LNCaP clone FGC (cell line): ENCODE measurements around the gene FOXK1.

ENCODE experiments used
- DNase-seq: peaks from one replicate; pipeline ENCODE4 v3.0.0-alpha.2; 2011; ENCODE audit warnings: low read depth
- H3K4me3 ChIP-seq: 2 replicates; pipeline ENCODE4 v1.5.1; 2011; ENCODE audit warnings: mild to moderate bottlenecking, low read depth, low read length, control low read depth
- CTCF ChIP-seq: IDR thresholded peaks from 2 replicates; pipeline ENCODE4 v1.5.1; 2012; ENCODE audit warnings: mild to moderate bottlenecking; ENCODE audit not compliant: control insufficient read depth, insufficient read depth; ENCODE audit errors: extremely low read depth

Gene FOXK1

GRCh38 chr7:4758111-4758510 is 76.0 kb downstream of the FOXK1 start:
- no peak for TF ChIP-seq CTCF
- DNase-seq: no peak
- H3K4me3 ChIP-seq: no peak overlapping the region

DNA sequence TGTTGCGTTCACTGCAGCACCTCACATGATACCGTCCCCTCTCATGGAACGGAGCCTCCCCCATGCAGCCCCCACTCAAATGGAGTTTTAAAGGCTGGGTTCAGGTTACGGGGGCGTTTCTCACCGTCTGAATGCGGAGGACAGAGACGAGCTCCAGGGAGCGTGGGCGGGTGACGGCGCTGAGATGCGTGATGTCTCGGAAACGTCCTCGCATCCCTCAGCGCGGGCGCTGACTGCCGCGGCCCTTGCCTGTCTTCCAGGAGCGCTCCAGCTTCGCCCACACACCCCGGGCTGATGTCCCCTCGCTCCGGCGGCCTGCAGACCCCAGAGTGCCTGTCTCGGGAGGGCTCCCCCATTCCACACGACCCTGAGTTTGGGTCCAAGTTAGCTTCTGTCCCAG is 76.7 kb downstream of the FOXK1 start:
- no peak for DNase-seq
- TF ChIP-seq CTCF: no peak
- no peak overlapping the region for H3K4me3 ChIP-seq

DNA sequence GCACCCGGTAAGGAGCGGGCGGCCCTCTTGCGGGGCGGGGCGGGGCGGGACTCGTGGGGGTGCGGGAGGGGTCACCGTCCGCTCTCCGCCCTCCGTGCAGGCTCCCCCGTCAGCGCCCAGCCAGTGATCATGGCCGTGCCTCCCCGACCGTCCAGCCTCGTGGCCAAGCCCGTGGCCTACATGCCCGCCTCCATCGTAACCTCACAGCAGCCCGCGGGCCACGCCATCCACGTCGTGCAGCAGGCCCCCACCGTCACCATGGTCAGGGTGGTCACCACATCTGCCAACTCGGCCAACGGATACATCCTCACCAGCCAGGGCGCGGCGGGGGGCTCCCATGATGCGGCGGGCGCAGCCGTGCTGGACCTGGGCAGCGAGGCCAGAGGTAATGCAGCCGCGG is 77.1 kb downstream of the FOXK1 start:
- no peak for DNase-seq
- H3K4me3 ChIP-seq: no peak overlapping the region
- no peak for TF ChIP-seq CTCF

GRCh38 chr7:4760952-4761351 is 78.9 kb downstream of the FOXK1 start:
- TF ChIP-seq CTCF: no peak
- H3K4me3 ChIP-seq: no peak overlapping the region
- DNase-seq: no peak

DNA sequence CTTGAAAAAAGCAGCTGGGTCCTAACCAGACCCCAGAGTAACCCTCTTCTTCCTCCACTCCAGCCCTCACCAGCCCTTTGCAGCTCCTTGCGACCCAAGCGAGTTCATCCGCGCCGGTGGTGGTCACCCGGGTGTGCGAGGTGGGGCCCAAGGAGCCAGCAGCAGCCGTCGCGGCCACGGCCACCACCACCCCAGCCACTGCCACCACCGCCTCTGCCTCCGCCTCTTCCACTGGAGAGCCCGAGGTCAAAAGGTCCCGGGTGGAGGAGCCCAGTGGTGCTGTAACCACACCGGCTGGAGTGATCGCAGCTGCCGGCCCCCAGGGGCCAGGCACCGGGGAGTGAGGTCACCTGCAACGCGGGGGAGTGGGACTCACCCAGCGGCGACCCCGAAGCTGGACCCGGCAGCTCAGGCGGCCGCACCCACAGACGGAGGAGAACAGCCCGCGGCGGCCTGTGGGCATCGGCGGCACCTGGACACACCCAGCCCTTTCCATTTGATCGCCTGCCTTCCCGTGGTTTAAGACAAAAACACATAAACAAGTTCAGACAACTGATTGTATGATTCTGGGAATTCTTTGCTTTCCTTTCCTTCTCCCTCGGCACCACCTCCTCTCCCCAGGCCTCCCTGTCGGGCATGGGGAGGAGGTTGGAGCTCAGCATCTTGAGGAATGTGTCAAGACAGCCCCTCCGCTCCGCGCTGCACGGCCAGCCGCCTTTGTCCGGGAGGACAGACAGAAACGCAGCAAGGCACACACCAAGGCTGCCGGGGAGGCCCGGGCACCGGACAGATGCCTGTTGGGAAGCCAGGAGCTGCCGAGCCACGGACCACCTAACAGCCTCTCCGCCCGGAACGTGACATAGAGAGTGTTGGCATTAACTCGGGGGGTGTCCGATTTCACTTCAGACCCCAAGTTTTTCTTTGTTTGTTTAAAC is 80.3 kb downstream of the FOXK1 start:
- H3K4me3 ChIP-seq: no peak overlapping the region
- TF ChIP-seq CTCF: no peak
- no peak for DNase-seq

GRCh38 chr7:4763091-4763793 is 81.1 kb downstream of the FOXK1 start:
- no peak for TF ChIP-seq CTCF
- DNase-seq: no peak
- no peak overlapping the region for H3K4me3 ChIP-seq

DNA sequence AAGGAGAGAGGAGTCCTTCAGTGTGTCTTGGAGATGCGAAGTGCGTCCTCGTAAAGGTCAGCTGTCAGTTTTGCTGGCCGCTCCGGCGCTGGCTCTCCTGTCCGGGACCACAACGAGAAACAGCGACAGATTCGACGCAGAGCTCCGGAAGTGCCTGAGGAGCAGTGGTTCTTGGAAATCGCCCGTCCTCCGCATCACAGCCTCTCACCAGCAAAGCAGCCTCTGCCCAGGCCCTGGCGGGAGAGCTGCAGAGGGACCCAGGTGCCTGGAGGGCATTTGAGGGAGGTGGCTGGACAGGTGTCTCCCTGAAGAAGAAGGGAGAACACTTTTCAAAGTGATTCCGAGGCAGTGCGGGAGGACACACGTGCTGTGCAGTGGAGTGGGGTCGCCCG is 81.7 kb downstream of the FOXK1 start:
- no peak for TF ChIP-seq CTCF
- no peak for DNase-seq

More for the DNA sequence above, 81.7 kb downstream of the FOXK1 start:
- H3K4me3 ChIP-seq: no peak overlapping the region
